KMS-11 (cell line): ENCODE data around the gene CRACDL.

Experiments
- H2AFZ ChIP-seq: fragments of 200-600 bp; sonication (generic); 2 replicates; pipeline ENCODE4 v1.6.1; 2016; ENCODE audit warnings: antibody characterized with exemption, mixed run types, low read depth
- H3K27ac ChIP-seq: fragments of 200-600 bp; sonication (generic); 2 replicates; pipeline ENCODE4 v1.6.1; 2016; ENCODE audit warnings: mild to moderate bottlenecking, mixed run types
- H3K27me3 ChIP-seq: fragments of 200-600 bp; sonication (generic); 2 replicates; pipeline ENCODE4 v1.6.1; 2017; ENCODE audit warnings: mild to moderate bottlenecking, low read depth, mixed run types, moderate library complexity; ENCODE audit not compliant: insufficient read depth
- H3K36me3 ChIP-seq: fragments of 200-600 bp; sonication (generic); 2 replicates; pipeline ENCODE4 v1.6.1; 2017; ENCODE audit warnings: mild to moderate bottlenecking, mixed run types; ENCODE audit not compliant: insufficient read depth
- H3K4me1 ChIP-seq: fragments of 200-600 bp; sonication (generic); 2 replicates; pipeline ENCODE4 v1.6.1; 2016; ENCODE audit warnings: mild to moderate bottlenecking, low read depth, mixed run types; ENCODE audit not compliant: poor library complexity, severe bottlenecking
- H3K4me2 ChIP-seq: fragments of 200-600 bp; sonication (generic); 2 replicates; pipeline ENCODE4 v1.7.0; 2016; ENCODE audit warnings: mild to moderate bottlenecking, mixed run types
- H3K4me3 ChIP-seq: fragments of 200-600 bp; sonication (generic); IDR thresholded peaks from 2 replicates; pipeline ENCODE4 v1.6.1; 2017; ENCODE audit warnings: low read depth, low read length, mixed read lengths; ENCODE audit not compliant: insufficient read depth
- H3K79me2 ChIP-seq: fragments of 200-600 bp; sonication (generic); 2 replicates; pipeline ENCODE4 v1.6.1; 2016; ENCODE audit warnings: low read depth, mixed run types; ENCODE audit not compliant: insufficient read depth
- H3K9ac ChIP-seq: fragments of 200-600 bp; sonication (generic); 2 replicates; pipeline ENCODE4 v1.6.1; 2016; ENCODE audit warnings: mild to moderate bottlenecking, mixed run types
- H4K20me1 ChIP-seq: fragments of 200-600 bp; sonication (generic); 2 replicates; pipeline ENCODE4 v1.6.1; 2016; ENCODE audit warnings: mild to moderate bottlenecking, mixed run types; ENCODE audit not compliant: insufficient read depth
- TF ChIP-seq, protein P1 (sequence below): fragments of 200-600 bp; sonication (generic); conservative IDR thresholded peaks from 2 replicates; pipeline ENCODE4 v1.6.1; 2017; ENCODE audit warnings: low read depth, mild to moderate bottlenecking, antibody characterized with exemption, low read length, moderate library complexity, mixed read lengths

CRACDL gene

DNA sequence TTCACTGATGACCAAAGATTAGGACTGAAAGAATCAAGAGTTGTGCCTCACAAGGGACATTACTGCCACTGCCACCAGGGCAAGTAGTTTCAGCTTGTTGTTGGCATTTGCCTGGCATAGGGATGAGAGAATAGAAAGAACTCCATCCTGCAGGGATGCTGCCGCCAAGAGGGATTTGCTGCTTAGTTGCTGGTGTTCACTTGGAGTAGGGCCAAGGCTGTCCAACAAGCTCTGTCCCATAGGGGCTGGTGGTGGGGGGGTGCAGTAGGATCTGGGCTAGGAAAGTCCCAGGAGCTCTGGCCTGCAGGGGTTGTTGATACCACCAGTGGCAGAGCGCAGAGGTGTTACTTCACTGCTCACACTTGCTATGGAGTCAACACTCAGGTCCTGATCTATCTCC lies 120.2 kb downstream of the CRACDL start:
- TF ChIP-seq, protein P1, sequence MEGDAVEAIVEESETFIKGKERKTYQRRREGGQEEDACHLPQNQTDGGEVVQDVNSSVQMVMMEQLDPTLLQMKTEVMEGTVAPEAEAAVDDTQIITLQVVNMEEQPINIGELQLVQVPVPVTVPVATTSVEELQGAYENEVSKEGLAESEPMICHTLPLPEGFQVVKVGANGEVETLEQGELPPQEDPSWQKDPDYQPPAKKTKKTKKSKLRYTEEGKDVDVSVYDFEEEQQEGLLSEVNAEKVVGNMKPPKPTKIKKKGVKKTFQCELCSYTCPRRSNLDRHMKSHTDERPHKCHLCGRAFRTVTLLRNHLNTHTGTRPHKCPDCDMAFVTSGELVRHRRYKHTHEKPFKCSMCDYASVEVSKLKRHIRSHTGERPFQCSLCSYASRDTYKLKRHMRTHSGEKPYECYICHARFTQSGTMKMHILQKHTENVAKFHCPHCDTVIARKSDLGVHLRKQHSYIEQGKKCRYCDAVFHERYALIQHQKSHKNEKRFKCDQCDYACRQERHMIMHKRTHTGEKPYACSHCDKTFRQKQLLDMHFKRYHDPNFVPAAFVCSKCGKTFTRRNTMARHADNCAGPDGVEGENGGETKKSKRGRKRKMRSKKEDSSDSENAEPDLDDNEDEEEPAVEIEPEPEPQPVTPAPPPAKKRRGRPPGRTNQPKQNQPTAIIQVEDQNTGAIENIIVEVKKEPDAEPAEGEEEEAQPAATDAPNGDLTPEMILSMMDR: no peak
- Histone ChIP-seq H3K9ac (no peak overlapping the region), H2AFZ (no peak overlapping the region), H3K4me2 (no peak overlapping the region), H3K27me3 (no peaks in the 10 kb centered on the region), H3K79me2 (no peaks in the 10 kb centered on the region), H4K20me1 (no peaks in the 10 kb centered on the region), H3K27ac (no peak overlapping the region), H3K36me3 (no peaks in the 10 kb centered on the region), H3K4me3 (no peak overlapping the region), H3K4me1 (no peaks in the 10 kb centered on the region)

DNA sequence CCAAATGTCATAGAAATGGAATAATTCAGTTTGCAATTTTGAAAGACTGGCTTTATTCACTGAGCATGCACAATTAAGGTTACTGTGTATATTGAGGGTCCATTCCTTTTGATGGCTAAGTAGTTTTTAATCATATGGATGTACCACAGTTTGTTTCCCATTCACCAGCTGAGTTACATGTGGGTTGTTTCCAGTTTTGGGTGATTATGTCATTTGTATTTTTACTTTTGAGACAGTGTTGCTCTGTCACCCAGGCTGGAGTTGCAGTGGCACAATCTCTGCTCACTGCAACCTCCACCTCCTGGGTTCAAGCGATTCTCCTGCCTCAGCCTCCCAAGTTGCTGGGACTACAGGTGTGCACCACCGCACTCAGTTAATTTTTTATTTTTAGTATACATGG lies 124.3 kb downstream of the CRACDL start:
- TF ChIP-seq, protein P1: no peak

DNA sequence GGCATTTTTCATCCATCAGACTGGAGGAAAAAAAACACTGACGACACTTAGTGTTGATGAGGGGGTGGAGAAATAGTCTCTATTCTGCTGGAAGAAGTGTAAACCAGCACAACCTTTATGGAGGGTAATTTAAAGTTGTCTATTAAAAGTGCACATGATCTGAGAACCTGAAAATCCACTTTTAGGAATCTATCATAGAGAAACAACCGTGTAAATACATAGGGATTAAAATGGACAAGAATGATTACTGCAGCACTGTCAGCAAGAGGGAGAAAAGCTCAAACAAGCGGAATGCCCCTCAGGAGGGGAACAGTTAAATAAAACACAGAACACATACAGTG lies 125.5 kb downstream of the CRACDL start:
- H3K27me3 ChIP-seq: no peaks in the 10 kb centered on the region
- no peak overlapping the region for H2AFZ ChIP-seq
- no peaks in the 10 kb centered on the region for H3K36me3 ChIP-seq
- no peak overlapping the region for H3K9ac ChIP-seq
- H3K4me2 ChIP-seq: no peak overlapping the region
- TF ChIP-seq, protein P1: no peak
- H3K4me3 ChIP-seq: no peak overlapping the region
- H3K79me2 ChIP-seq: no peaks in the 10 kb centered on the region
- no peaks in the 10 kb centered on the region for H4K20me1 ChIP-seq
- no peak overlapping the region for H3K27ac ChIP-seq
- H3K4me1 ChIP-seq: no peaks in the 10 kb centered on the region

More for the DNA sequence above, 124.3 kb downstream of the CRACDL start:
- no peak overlapping the region for H3K9ac ChIP-seq
- no peaks in the 10 kb centered on the region for H3K36me3 ChIP-seq
- H2AFZ ChIP-seq: no peak overlapping the region
- H3K4me1 ChIP-seq: no peaks in the 10 kb centered on the region
- H3K4me2 ChIP-seq: no peak overlapping the region
- no peak overlapping the region for H3K4me3 ChIP-seq
- no peaks in the 10 kb centered on the region for H3K27me3 ChIP-seq
- H3K79me2 ChIP-seq: no peaks in the 10 kb centered on the region
- H3K27ac ChIP-seq: no peak overlapping the region
- H4K20me1 ChIP-seq: no peaks in the 10 kb centered on the region

DNA sequence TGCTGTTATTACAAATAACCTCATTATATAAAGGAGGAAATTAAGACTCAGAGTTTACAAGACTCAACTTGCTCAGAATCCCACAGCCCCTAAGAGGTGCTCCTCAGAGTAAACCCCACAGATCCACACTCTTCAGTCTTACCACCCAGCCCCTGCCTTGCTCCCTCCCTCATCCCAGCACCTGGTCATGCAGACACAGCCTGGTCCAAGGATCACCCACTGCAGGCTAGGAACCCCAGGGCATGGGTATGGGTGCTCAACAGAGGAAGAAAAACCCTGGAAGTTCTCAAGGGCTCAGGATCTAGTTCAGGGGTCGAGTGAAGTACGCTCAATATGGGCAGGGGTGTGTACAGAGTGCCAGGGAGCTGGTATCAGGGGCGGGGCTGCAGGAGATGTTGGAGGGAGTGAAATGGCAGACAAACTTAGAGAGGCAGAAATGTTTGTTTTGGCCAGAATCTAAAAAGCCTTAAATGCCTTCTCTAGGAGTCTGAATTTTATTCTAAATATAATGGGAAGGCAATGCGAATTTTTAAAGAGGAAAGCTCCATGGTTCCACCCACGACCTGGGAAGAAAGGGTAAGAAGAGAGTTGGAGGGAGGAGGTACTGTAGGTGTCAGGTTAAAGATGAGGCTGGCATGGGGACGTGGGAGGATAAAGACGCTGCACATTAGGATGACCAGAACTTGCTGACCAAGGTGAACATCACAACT lies 126.0 kb downstream of the CRACDL start:
- Histone ChIP-seq H3K27ac (no peak overlapping the region), H3K9ac (no peak overlapping the region), H2AFZ (no peak overlapping the region), H3K4me2 (no peak overlapping the region), H3K4me1 (no peaks in the 10 kb centered on the region), H4K20me1 (no peaks in the 10 kb centered on the region), H3K4me3 (no peak overlapping the region), H3K36me3 (no peaks in the 10 kb centered on the region), H3K79me2 (no peaks in the 10 kb centered on the region), H3K27me3 (no peaks in the 10 kb centered on the region)
- TF ChIP-seq, protein P1: no peak
